Adrenal gland (tissue), 5 donors: ENCODE results near the gene PPP1R37.

Experiments
- CTCF ChIP-seq, 6 experiments: fragments of 450-650 bp in 4 of 6; fragments of 200-600 bp in 2 of 6; sonication (generic) in 1 of 6; IDR thresholded peaks; 1 replicate in 5 of 6; 2 replicates in 1 of 6; pipeline versions ENCODE4 v1.5.1 to v1.8.0; 2016 to 2021; ENCODE audit warnings: antibody characterized with exemption in 6 of 6, mild to moderate bottlenecking in 2 of 6, moderate library complexity in 1 of 6
- POLR2A ChIP-seq, 2 donors: fragments of 450-650 bp; IDR thresholded peaks; one replicate each; pipeline ENCODE4 v1.6.1; 2017; ENCODE audit warnings: antibody characterized with exemption in 2 of 2, mild to moderate bottlenecking in 2 of 2, moderate library complexity in 1 of 2
- donor health status: DM: no; HTN: no; CAD: no.

GRCh38 chr19:45070861-45071544 is 22.0 kb upstream of the PPP1R37 start:
- no peak for TF ChIP-seq CTCF (IDR thresholded peaks at IDR 0.05)
- TF ChIP-seq POLR2A (IDR thresholded peaks at IDR 0.05), result no peak
